GM12878 (cell line): ENCODE measurements around the gene NOD2. TPM values are rescaled to one million over a fixed set of nuclear protein-coding genes. Genes with fewer than 3 reads are reported as not detected.

Experiments
- DPF2 ChIP-seq: fragments of 450-650 bp; IDR thresholded peaks from 2 replicates; pipeline ENCODE4 v1.6.1; 2017; ENCODE audit warnings: mild to moderate bottlenecking
- EP300 ChIP-seq, 2 experiments: fragments of 150-350 bp in 1 of 2; IDR thresholded peaks; 2 replicates each; pipeline ENCODE4 v1.6.1; 2011 to 2012; ENCODE audit warnings: low read depth in 2 of 2, low read length in 2 of 2, borderline replicate concordance in 1 of 2, improper control_type of control experiment in 1 of 2, inconsistent platforms in 1 of 2; ENCODE audit not compliant: control insufficient read depth in 1 of 2
- SRF ChIP-seq, 2 experiments: IDR thresholded peaks; 2 replicates each; pipeline ENCODE4 v1.6.1; 2011; ENCODE audit warnings: low read depth in 2 of 2, low read length in 2 of 2, mild to moderate bottlenecking in 1 of 2, moderate library complexity in 1 of 2
- SUPT20H ChIP-seq: IDR thresholded peaks from 2 replicates; pipeline ENCODE4 v1.6.1; 2011; ENCODE audit warnings: low read depth, mild to moderate bottlenecking, low read length, moderate library complexity, borderline replicate concordance; ENCODE audit not compliant: control insufficient read depth
- ZNF217 ChIP-seq: fragments of 450-650 bp; IDR thresholded peaks from 2 replicates; pipeline ENCODE4 v1.6.1; 2017; ENCODE audit warnings: antibody characterized with exemption, mild to moderate bottlenecking
- ZNF274 ChIP-seq: IDR thresholded peaks from one replicate; pipeline ENCODE4 v1.8.0; 2011; ENCODE audit not compliant: insufficient read length, insufficient read depth
- ZNF592 ChIP-seq: fragments of 450-650 bp; IDR thresholded peaks from 2 replicates; pipeline ENCODE4 v1.6.1; 2017; ENCODE audit warnings: mild to moderate bottlenecking, moderate library complexity
- polyA plus RNA-seq, 11 experiments: library from polyadenylated mRNA; depleted of rRNA in 4 of 11; unstranded in 6 of 11; stranded (reverse) in 5 of 11; fragments of >200 nt; fragmentation: Nextera tagmentation in 4 of 11; fragmentation: Illumina TruSeq in 1 of 11; extraction: Ambion mirVana in 4 of 11; extraction: Trizol in 1 of 11; gene quantifications; 1 replicate in 1 of 11; 2 replicates in 10 of 11; pipeline versions ENCODE4 v1.2.1 to v1.2.3, GENCODE V29; 2011 to 2016; ENCODE audit warnings: inconsistent platforms in 2 of 11, missing spikeins in 2 of 11, low read depth in 1 of 11
- total RNA-seq, 4 experiments: library from RNA; depleted of rRNA in 3 of 4; stranded (reverse); fragments of >200 nt in 3 of 4; fragmentation: Illumina TruSeq in 1 of 4; extraction: Trizol in 1 of 4; gene quantifications; 2 replicates each; pipeline versions ENCODE4 v1.2.1 to v1.2.3, GENCODE V29; 2013 to 2021

NOD2 gene
- total and polyA plus RNA-seq, 10 of the 15 experiments (the other 5 are each of a cell fraction or from before 2014, with no cell fraction given): 1.0 to 18.6 (median 6.7) TPM

GRCh38 chr16:50666658-50667496, 26.5 kb upstream of the NOD2 start (continued):
- TF ChIP-seq EP300 (IDR thresholded peaks at IDR 0.05; ENCODE audit: borderline replicate concordance in 1 of 2, control insufficient read depth in 1 of 2, low read depth in 2 of 2, low read length in 2 of 2) (no peak), DPF2 (peak; percentile 45), ZNF217 (0 out of 2 replicates have a peak, but pooled peaks have one; percentile 43), ZNF592 (no peak), SUPT20H (no peak), ZNF274 (no peak), SRF (IDR thresholded peaks at IDR 0.05; ENCODE audit: low read depth in 2 of 2, low read length in 2 of 2) (no peak)
- TF ChIP-seq, all 136 proteins: peak for 22
